Karpas-422 (cell line): ENCODE measurements around the gene SNCB. TPM values are rescaled to one million over a fixed set of nuclear protein-coding genes. Genes with fewer than 3 reads are reported as not detected.

Experiments used
- DNase-seq: peaks from one replicate; pipeline ENCODE4 v3.0.0-alpha.2; 2015
- H2AFZ ChIP-seq: fragments of 200-600 bp; sonication (generic); 2 replicates; pipeline ENCODE4 v1.6.1; 2014; ENCODE audit warnings: antibody characterized with exemption, low read length, mixed read lengths
- H3K27ac ChIP-seq: fragments of 200-600 bp; sonication (generic); 2 replicates; pipeline ENCODE4 v1.5.1; 2014; ENCODE audit warnings: mild to moderate bottlenecking, low read length, moderate library complexity
- H3K27me3 ChIP-seq: fragments of 200-600 bp; sonication (generic); 2 replicates; pipeline ENCODE4 v1.6.1; 2014; ENCODE audit warnings: low read length, mixed read lengths
- H3K36me3 ChIP-seq: fragments of 200-600 bp; sonication (generic); 2 replicates; pipeline ENCODE4 v1.6.1; 2014; ENCODE audit warnings: low read length, mixed read lengths; ENCODE audit not compliant: insufficient read depth
- H3K4me1 ChIP-seq: fragments of 200-600 bp; sonication (generic); 2 replicates; pipeline ENCODE4 v1.6.1; 2014; ENCODE audit warnings: mild to moderate bottlenecking, low read length, mixed read lengths
- H3K4me2 ChIP-seq: fragments of 200-600 bp; sonication (generic); 2 replicates; pipeline ENCODE4 v1.6.1; 2014; ENCODE audit warnings: low read length, low read depth, mild to moderate bottlenecking; ENCODE audit not compliant: poor library complexity, severe bottlenecking
- H3K4me3 ChIP-seq: fragments of 200-600 bp; sonication (generic); 2 replicates; pipeline ENCODE4 v1.5.1; 2014; ENCODE audit warnings: mild to moderate bottlenecking, antibody characterized with exemption, low read length, mixed read lengths
- H3K79me2 ChIP-seq: fragments of 200-600 bp; sonication (generic); 2 replicates; pipeline ENCODE4 v1.6.1; 2014; ENCODE audit warnings: mild to moderate bottlenecking, low read length, mixed read lengths
- H3K9ac ChIP-seq: fragments of 200-600 bp; sonication (generic); 2 replicates; pipeline ENCODE4 v1.6.0; 2014; ENCODE audit warnings: low read length
- H3K9me2 ChIP-seq: fragments of 200-600 bp; sonication (generic), shearing (Covaris generic); replicated peaks from 2 replicates; pipeline ENCODE4 v1.6.0; 2014; ENCODE audit warnings: mild to moderate bottlenecking, low read length, moderate library complexity; ENCODE audit not compliant: insufficient read depth
- H3K9me3 ChIP-seq: fragments of 300-700, 200-600 bp; sonication (generic); 2 replicates; pipeline ENCODE4 v1.6.1; 2014; ENCODE audit warnings: low read length, mixed read lengths
- H4K20me1 ChIP-seq: fragments of 200-600 bp; sonication (generic); 2 replicates; pipeline ENCODE4 v1.6.1; 2014; ENCODE audit warnings: mild to moderate bottlenecking, antibody characterized with exemption, low read length, low read depth; ENCODE audit not compliant: insufficient read depth
- total RNA-seq: library from RNA; depleted of rRNA; stranded (reverse); fragments of >200 nt; shearing (Covaris generic); gene quantifications from 2 replicates; pipeline ENCODE4 v1.2.3, GENCODE V29; 2014; ENCODE audit warnings: low replicate concordance

Gene SNCB
- total RNA-seq, 1 experiment from 2014 or later, result not detected

DNA sequence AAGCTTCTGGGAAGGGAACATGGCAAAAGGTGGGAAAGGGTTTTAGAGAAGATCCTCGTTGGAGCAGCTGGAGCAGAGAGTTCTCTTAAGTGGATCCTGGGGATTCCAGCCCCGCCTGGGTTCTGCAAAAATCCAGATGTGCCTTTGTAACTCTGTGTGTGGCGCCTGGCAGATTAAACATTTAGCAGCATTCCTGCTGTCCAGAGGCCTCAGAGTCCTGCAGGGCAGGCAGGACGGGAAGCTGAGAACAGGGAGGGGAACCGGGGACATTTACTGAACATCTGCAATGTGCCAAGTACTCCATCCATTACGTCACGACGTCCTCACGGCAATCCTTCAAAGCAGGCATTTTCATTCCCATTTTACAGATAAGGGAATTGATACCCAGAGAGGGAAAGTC lies 6.1 kb upstream of the SNCB start:
- Histone ChIP-seq H3K27me3 (no peaks in the 10 kb centered on the region), H3K4me2 (no peak overlapping the region), H3K9me3 (no peaks in the 10 kb centered on the region)

DNA sequence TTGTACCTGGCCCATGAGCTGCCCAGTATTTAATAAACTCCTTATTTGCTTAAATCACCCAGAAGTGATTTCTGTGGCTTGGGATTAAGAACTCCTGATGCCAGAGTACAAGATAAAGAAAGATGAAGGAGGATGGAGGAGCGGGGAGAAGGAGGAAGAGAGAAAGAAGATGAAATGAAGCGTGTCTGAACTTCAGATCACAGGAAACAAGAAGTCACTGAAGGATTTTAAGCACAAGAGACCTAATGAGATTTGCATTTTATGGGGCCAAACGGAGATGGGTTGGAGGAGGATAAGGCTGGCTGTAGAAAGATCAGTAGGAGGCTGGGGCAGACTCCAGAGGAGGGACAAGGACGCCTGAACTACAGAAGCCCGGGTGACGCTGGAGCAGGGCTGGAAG lies 3.3 kb upstream of the SNCB start:
- Histone ChIP-seq H3K79me2 (no peaks in the 10 kb centered on the region), H3K9me3 (no peaks in the 10 kb centered on the region), H3K27me3 (peaks cover 2% of the 10 kb centered on the region; the same call in 1 of the 2 replicates), H3K4me2 (peak overlapping the region; percentile 67), H3K4me3 (peak overlapping the region; percentile 40; the same call in 1 of the 2 replicates), H3K36me3 (no peaks in the 10 kb centered on the region), H2AFZ (no peak overlapping the region), H4K20me1 (peaks cover 7% of the 10 kb centered on the region; the same call in 1 of the 2 replicates), H3K27ac (no peak overlapping the region), H3K9me2 (no peaks in the 10 kb centered on the region), H3K9ac (peak overlapping the region; percentile 25; the same call in 1 of the 2 replicates), H3K4me1 (peaks cover 28% of the 10 kb centered on the region)
- peak; percentile 82 for DNase-seq

More for the DNA sequence above, 6.1 kb upstream of the SNCB start:
- no peak overlapping the region for H3K9ac ChIP-seq
- H3K36me3 ChIP-seq, result no peaks in the 10 kb centered on the region
- no peak overlapping the region for H3K4me3 ChIP-seq
- H3K27ac ChIP-seq, result no peak overlapping the region
- DNase-seq, result no peak
- no peaks in the 10 kb centered on the region for H4K20me1 ChIP-seq
- no peaks in the 10 kb centered on the region for H3K9me2 ChIP-seq
- H2AFZ ChIP-seq, result no peak overlapping the region
- H3K79me2 ChIP-seq, result no peaks in the 10 kb centered on the region
- H3K4me1 ChIP-seq, result peaks cover 15% of the 10 kb centered on the region

DNA sequence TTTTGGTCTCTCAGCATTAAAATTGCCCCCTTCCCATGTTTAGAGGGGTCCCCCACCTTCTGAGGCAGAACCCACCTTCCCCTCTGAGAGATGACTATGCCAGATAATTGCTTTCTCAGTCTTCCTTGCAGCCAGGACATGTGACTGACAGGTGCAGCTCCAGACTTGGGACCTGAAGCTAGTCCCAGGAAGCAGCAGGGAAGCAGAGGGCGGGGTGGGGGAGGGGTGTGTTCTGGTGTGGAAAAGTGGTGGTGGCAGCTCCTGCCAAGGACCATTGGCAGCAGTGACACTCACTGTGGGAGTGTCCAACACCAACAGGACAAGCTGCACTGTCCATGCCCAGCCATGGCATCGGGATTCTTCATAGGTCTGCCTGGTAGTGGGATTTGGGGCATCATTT lies 2.4 kb upstream of the SNCB start:
- Histone ChIP-seq H3K79me2 (no peaks in the 10 kb centered on the region), H4K20me1 (peaks cover 7% of the 10 kb centered on the region; the same call in 1 of the 2 replicates), H3K9me3 (no peaks in the 10 kb centered on the region), H3K4me3 (no peak overlapping the region), H3K4me1 (peaks cover 28% of the 10 kb centered on the region), H3K27me3 (peaks cover 2% of the 10 kb centered on the region; the same call in 1 of the 2 replicates), H3K9me2 (no peaks in the 10 kb centered on the region), H3K36me3 (no peaks in the 10 kb centered on the region), H3K27ac (no peak overlapping the region), H2AFZ (no peak overlapping the region), H3K4me2 (no peak overlapping the region), H3K9ac (no peak overlapping the region)
- no peak for DNase-seq

DNA sequence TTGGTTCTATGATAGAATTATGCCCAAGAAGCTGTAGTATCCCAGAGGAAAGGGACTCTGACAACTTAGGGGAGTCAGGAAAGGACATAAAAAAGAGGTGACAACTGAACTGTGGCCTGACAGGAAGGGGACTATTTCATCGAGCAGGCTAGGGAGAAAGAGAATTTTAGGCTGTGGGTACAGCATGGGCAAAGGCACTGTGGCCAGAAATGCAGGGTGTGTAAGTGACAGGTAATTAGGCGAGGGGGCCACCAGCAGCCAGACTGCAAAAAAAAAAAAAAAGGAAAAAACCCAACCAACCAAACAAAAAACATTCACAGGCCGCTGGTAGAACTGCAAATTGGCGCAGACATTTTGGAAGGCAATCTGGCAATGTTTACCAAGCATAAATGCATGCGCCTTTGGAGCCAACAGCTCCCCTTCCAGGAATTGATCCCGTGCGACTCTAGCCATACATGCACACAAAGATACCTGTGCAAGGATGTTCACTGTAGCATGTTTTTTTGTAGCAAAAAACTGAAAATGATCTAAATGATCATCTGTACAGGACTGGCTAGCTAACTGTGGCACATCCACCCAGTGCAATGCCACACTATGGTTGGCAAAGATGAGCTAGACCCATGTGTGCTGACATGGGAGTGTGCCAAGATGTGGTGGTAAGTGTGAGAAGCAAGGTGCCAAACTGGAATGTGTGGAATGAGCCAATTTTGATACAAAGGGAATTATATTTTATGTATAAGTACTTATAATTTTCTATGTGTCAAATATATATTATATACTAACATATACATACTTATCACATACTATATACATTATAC lies 1.3 kb upstream of the SNCB start:
- Histone ChIP-seq H3K9me3 (no peaks in the 10 kb centered on the region), H4K20me1 (peaks cover 7% of the 10 kb centered on the region; the same call in 1 of the 2 replicates), H3K4me1 (peaks cover 28% of the 10 kb centered on the region), H2AFZ (no peak overlapping the region), H3K9me2 (no peaks in the 10 kb centered on the region), H3K4me3 (no peak overlapping the region), H3K27ac (no peak overlapping the region), H3K9ac (no peak overlapping the region), H3K27me3 (peaks cover 2% of the 10 kb centered on the region; the same call in 1 of the 2 replicates), H3K4me2 (no peak overlapping the region), H3K36me3 (no peaks in the 10 kb centered on the region), H3K79me2 (no peaks in the 10 kb centered on the region)
- no peak for DNase-seq

DNA sequence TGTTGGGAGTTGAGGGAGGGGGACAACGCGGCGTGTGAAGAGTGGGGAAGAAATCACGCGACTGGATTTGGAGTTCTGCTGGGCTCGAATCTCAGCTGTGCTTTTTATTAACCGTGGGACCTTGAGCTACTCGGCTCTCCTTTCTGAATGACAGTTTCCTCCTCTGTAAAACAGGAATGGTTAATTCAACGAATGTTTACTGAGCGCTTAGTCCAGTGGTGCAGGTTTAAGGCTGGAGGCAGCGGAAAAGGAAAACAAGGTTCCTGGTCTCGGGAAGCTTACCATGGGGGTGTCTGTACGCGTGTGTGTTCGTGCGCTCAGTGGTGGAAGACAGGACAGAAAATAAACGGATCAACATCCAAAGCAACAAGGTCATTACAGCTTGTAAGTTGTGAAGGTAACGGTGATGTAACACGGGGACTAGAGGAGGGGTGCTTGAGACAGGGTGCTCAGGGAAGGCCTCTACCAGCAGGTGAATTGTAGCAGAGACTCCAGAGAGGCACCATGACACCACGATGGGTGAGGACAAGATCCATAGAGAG lies 418 bp upstream of the SNCB start:
- peaks cover 28% of the 10 kb centered on the region for H3K4me1 ChIP-seq
- peak overlapping the region; percentile 81 for H3K4me2 ChIP-seq

DNA sequence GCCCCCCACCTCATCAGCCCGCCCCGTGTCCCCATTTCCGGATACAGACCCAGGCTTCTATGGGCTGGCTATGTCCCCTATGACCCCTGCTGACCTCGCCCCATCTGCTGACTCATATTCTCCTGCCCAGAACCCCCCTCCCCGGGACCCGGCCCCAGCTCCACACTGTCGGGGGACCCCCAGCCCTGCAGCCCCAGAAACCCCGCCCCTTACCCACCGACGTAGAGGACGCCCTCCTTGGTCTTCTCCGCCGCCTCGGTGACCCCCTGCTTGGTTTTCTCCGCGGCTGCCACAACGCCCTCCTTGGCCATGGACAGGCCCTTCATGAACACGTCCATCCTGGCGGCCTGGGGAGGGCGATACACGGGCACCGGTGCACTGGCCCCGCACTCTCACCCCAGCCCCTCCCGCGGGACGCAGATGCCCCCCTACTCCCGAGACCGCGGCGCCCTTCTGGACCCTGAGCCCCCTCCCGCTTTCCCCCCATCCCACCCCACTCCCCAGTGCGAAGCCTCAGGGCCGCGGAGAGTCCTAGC lies 949 bp downstream of the SNCB start:
- no peak overlapping the region for H3K4me3 ChIP-seq

More for the DNA sequence above, 418 bp upstream of the SNCB start:
- Histone ChIP-seq H3K9me3 (no peaks in the 10 kb centered on the region), H4K20me1 (peaks cover 7% of the 10 kb centered on the region; the same call in 1 of the 2 replicates), H3K9ac (peak overlapping the region; percentile 28), H3K36me3 (no peaks in the 10 kb centered on the region), H3K27ac (no peak overlapping the region), H3K9me2 (no peaks in the 10 kb centered on the region), H3K79me2 (no peaks in the 10 kb centered on the region), H3K27me3 (peaks cover 2% of the 10 kb centered on the region; the same call in 1 of the 2 replicates), H2AFZ (no peak overlapping the region; the same call in 1 of the 2 replicates), H3K4me3 (peak overlapping the region; percentile 64)
- DNase-seq, result no peak

DNA sequence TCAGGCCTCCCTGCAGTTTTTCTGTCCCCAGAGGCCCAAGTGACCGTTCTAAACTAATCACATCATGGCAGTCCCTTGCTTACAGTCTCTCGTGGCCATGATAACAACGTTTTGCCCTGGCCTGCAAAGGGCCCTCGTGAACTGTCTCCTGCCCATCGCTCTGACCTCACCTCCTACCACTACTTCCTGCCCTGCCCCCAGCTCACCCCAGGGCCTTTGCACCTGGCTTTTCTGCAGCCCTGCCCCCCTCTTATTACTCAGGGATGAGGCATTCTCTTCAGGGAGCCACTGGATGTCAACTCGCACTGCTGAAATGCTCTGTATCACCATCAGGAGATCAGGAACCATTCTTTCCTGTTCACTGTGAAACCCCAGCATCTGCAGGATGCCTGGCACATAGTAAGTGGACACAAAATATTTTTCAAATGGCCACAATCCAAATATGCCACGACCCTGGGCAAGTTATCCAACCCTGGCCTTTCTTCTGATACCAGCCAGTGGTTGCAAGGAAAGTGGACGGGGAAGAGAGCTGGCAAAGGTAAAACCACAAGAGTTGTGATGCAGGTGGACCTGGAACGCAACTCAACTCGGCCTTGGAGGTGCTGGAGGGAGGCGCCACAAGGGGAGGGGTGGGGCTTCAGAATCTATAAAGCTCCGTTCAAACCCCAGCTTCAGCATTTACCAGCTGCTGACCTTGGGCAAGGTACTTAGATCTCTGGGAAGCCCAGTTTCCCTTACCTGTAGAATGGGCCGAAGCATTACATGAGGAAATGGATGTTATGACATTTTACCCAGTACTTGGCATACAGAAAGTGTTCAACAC lies 1.7 kb downstream of the SNCB start:
- H3K9me2 ChIP-seq, result no peaks in the 10 kb centered on the region
- H3K9me3 ChIP-seq, result no peaks in the 10 kb centered on the region
- H3K9ac ChIP-seq, result no peak overlapping the region
- H3K4me1 ChIP-seq, result peaks cover 28% of the 10 kb centered on the region
- DNase-seq, result no peak
- H3K79me2 ChIP-seq, result no peaks in the 10 kb centered on the region
- no peak overlapping the region for H3K4me3 ChIP-seq
- H4K20me1 ChIP-seq, result peaks cover 7% of the 10 kb centered on the region; the same call in 1 of the 2 replicates
- no peaks in the 10 kb centered on the region for H3K36me3 ChIP-seq
- H3K27ac ChIP-seq, result no peak overlapping the region
- peaks cover 2% of the 10 kb centered on the region; the same call in 1 of the 2 replicates for H3K27me3 ChIP-seq
- no peak overlapping the region for H2AFZ ChIP-seq
- no peak overlapping the region for H3K4me2 ChIP-seq

More for the DNA sequence above, 949 bp downstream of the SNCB start:
- Histone ChIP-seq H3K9me3 (no peaks in the 10 kb centered on the region), H3K27ac (no peak overlapping the region), H3K9ac (no peak overlapping the region), H3K36me3 (no peaks in the 10 kb centered on the region), H2AFZ (no peak overlapping the region), H3K4me1 (peaks cover 35% of the 10 kb centered on the region), H3K27me3 (peaks cover 2% of the 10 kb centered on the region; the same call in 1 of the 2 replicates), H4K20me1 (peaks cover 7% of the 10 kb centered on the region; the same call in 1 of the 2 replicates), H3K9me2 (no peaks in the 10 kb centered on the region), H3K79me2 (no peaks in the 10 kb centered on the region), H3K4me2 (no peak overlapping the region)
- no peak for DNase-seq
